Glomerular visceral epithelial cell (primary cell): ENCODE measurements around the gene TEX13B.
"Not testable (repeated sequence)": the region's sequence is repeated elsewhere in the genome, so short reads cannot be mapped to it uniquely, and the experiment has no call there.

Source experiments
- DNase-seq: peaks from one replicate; pipeline ENCODE4 v3.0.0-alpha.2; 2016; ENCODE audit errors: extremely low spot score

TEX13B gene

GRCh38 chrX:107982356-107982755, at the start of gene TEX13B:
Gene TEX13B, minus strand, starts transcription at chrX:107982370. Its CDS starts 243 bp downstream, at chrX:107982127.
- no peak for DNase-seq

GRCh38 chrX:108029928-108030711, 48.0 kb upstream of the TEX13B start:
- no peak for DNase-seq

GRCh38 chrX:108028854-108029253, 46.7 kb upstream of the TEX13B start:
- no peak for DNase-seq

GRCh38 chrX:108025954-108026600, 43.9 kb upstream of the TEX13B start:
- DNase-seq: no peak

- DNase-seq: no peak
Measured at GRCh38 chrX:108025376-108025775, 43.2 kb upstream of the TEX13B start.

GRCh38 chrX:108022491-108023089, 40.4 kb upstream of the TEX13B start:
- no peak for DNase-seq

- DNase-seq: peak; percentile 4
Measured at GRCh38 chrX:108020631-108021030, 38.5 kb upstream of the TEX13B start.

- DNase-seq: no peak
Measured at GRCh38 chrX:108019382-108019875, 37.3 kb upstream of the TEX13B start.

- DNase-seq: no peak
Measured at GRCh38 chrX:108018656-108019381, 36.6 kb upstream of the TEX13B start.

- DNase-seq: peak; percentile 13
Measured at GRCh38 chrX:108001218-108001814, 19.1 kb upstream of the TEX13B start.

- DNase-seq: peak; percentile 2
Measured at GRCh38 chrX:108000751-108001150, 18.6 kb upstream of the TEX13B start.

GRCh38 chrX:107996124-107996523, 14.0 kb upstream of the TEX13B start:
- no peak for DNase-seq

- no peak for DNase-seq
Measured at GRCh38 chrX:107985033-107985432, 2.9 kb upstream of the TEX13B start.

- DNase-seq: no peak
Measured at GRCh38 chrX:107979534-107979933, 2.6 kb downstream of the TEX13B start.

- peak; percentile 11 for DNase-seq
Measured at GRCh38 chrX:107978707-107979307, 3.4 kb downstream of the TEX13B start.

GRCh38 chrX:107978071-107978470, 4.1 kb downstream of the TEX13B start:
- no peak for DNase-seq

- no peak for DNase-seq
Measured at GRCh38 chrX:107971636-107972035, 10.5 kb downstream of the TEX13B start.

GRCh38 chrX:107970073-107970472, 12.1 kb downstream of the TEX13B start:
- peak; percentile 25 for DNase-seq

GRCh38 chrX:107968623-107969022, 13.5 kb downstream of the TEX13B start:
- peak; percentile 76 for DNase-seq

- not testable (repeated sequence) for DNase-seq
Measured at GRCh38 chrX:107955337-107955736, 26.8 kb downstream of the TEX13B start.

- DNase-seq: no peak
Measured at GRCh38 chrX:107940095-107940494, 42.1 kb downstream of the TEX13B start.
